Bronchial epithelial cell (primary cell): ENCODE results near the gene MCRIP2. TPM values are rescaled to one million over a fixed set of nuclear protein-coding genes. Genes with fewer than 3 reads are reported as not detected.
"Not testable (repeated sequence)": the region's sequence is repeated elsewhere in the genome, so short reads cannot be mapped to it uniquely, and the experiment has no call there.

Source experiments
- DNase-seq: peaks from one replicate; pipeline ENCODE4 v3.0.0-alpha.2; 2010; ENCODE audit warnings: low read depth
- FAIRE-seq: peaks from 2 replicates; lab custom pipeline; 2011; peaks lifted over from hg19 to GRCh38; lab: Jason Lieb, UNC
- H3K27me3 ChIP-seq: 2 replicates; pipeline ENCODE4 v1.5.1; 2011; ENCODE audit warnings: low read length; ENCODE audit not compliant: control insufficient read depth, insufficient read depth
- H3K36me3 ChIP-seq: 2 replicates; pipeline ENCODE4 v1.5.1; 2011; ENCODE audit warnings: low read length; ENCODE audit not compliant: control insufficient read depth, insufficient read depth
- H3K4me3 ChIP-seq: 2 replicates; pipeline ENCODE4 v1.5.1; 2011; ENCODE audit warnings: mild to moderate bottlenecking, low read depth, low read length, control low read depth
- total RNA-seq: library from RNA; depleted of rRNA; stranded (reverse); fragments of >200 nt; gene quantifications from 2 replicates; pipeline ENCODE4 v1.2.1, GENCODE V29; 2014
- TF ChIP-seq, protein P1 (sequence below): IDR thresholded peaks from 2 replicates; pipeline ENCODE4 v1.5.1; 2011; ENCODE audit warnings: mild to moderate bottlenecking, moderate library complexity, low read length, control low read depth, inconsistent platforms; ENCODE audit not compliant: insufficient read depth, severe bottlenecking

MCRIP2 gene
- total RNA-seq, 1 donor from 2014 or later: 45.0 TPM

DNA sequence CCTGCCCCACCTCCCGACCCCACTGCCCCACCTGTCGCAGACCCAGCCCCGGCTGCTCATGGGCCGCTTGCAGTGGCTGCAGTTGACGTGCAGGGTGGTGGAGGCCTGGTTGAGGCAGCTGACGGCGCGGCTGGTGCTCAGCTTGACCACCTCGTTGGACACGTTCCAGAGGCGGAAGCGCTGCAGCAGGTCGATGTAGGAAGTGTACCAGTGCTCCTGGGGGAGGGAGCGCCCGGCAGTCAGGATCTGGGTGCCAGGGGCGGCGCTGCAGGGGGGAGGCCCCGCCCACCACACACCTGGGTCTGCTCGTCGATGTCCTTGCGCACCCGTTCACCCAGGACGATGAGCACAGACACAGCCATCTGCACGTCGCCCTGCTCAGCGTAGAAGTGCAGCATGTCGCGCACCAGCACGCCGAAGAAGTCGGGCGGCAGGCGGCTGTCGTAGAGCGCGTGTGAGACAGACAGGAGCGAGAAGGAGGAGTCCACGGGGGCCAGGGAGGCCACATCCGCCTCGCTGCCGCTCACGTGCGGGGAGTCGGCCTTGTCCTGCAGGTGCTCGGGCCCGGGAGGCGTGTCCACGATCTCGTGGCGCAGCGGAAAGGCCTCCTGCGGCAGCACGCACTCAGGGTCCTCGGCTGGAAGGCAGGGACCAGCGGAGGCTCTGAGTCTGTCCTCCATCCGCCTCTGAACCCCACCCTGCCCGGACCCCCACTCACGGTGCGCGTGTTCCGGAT lies 43.5 kb downstream of the MCRIP2 start:
- Histone ChIP-seq H3K27me3 (no peaks in the 10 kb centered on the region), H3K4me3 (peak overlapping the region; percentile 70)
- FAIRE-seq: no peak

GRCh38 chr16:685967-686366 lies 44.3 kb downstream of the MCRIP2 start:
- no peak overlapping the region for H3K4me3 ChIP-seq
- H3K36me3 ChIP-seq: peaks cover 28% of the 10 kb centered on the region
- DNase-seq (peak; percentile 16), FAIRE-seq (no peak)
- TF ChIP-seq, protein P1, sequence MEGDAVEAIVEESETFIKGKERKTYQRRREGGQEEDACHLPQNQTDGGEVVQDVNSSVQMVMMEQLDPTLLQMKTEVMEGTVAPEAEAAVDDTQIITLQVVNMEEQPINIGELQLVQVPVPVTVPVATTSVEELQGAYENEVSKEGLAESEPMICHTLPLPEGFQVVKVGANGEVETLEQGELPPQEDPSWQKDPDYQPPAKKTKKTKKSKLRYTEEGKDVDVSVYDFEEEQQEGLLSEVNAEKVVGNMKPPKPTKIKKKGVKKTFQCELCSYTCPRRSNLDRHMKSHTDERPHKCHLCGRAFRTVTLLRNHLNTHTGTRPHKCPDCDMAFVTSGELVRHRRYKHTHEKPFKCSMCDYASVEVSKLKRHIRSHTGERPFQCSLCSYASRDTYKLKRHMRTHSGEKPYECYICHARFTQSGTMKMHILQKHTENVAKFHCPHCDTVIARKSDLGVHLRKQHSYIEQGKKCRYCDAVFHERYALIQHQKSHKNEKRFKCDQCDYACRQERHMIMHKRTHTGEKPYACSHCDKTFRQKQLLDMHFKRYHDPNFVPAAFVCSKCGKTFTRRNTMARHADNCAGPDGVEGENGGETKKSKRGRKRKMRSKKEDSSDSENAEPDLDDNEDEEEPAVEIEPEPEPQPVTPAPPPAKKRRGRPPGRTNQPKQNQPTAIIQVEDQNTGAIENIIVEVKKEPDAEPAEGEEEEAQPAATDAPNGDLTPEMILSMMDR: peak; percentile 66
- H3K27me3 ChIP-seq: no peaks in the 10 kb centered on the region

More for the DNA sequence above, 43.5 kb downstream of the MCRIP2 start:
- H3K36me3 ChIP-seq: peaks cover 28% of the 10 kb centered on the region
- DNase-seq: no peak
- TF ChIP-seq, protein P1: no peak

- DNase-seq (no peak), FAIRE-seq (no peak)
- TF ChIP-seq, protein P1: no peak
- no peak overlapping the region for H3K4me3 ChIP-seq
- H3K36me3 ChIP-seq: peaks cover 23% of the 10 kb centered on the region
- no peaks in the 10 kb centered on the region for H3K27me3 ChIP-seq
These were observed 45.0 kb downstream of the MCRIP2 start for GRCh38 chr16:686459-687260.

GRCh38 chr16:687499-687898 lies 45.9 kb downstream of the MCRIP2 start:
- H3K36me3 ChIP-seq: peaks cover 15% of the 10 kb centered on the region
- TF ChIP-seq, protein P1: no peak
- FAIRE-seq (peak; percentile 28), DNase-seq (no peak)
- H3K27me3 ChIP-seq: no peaks in the 10 kb centered on the region
- no peak overlapping the region for H3K4me3 ChIP-seq

DNA sequence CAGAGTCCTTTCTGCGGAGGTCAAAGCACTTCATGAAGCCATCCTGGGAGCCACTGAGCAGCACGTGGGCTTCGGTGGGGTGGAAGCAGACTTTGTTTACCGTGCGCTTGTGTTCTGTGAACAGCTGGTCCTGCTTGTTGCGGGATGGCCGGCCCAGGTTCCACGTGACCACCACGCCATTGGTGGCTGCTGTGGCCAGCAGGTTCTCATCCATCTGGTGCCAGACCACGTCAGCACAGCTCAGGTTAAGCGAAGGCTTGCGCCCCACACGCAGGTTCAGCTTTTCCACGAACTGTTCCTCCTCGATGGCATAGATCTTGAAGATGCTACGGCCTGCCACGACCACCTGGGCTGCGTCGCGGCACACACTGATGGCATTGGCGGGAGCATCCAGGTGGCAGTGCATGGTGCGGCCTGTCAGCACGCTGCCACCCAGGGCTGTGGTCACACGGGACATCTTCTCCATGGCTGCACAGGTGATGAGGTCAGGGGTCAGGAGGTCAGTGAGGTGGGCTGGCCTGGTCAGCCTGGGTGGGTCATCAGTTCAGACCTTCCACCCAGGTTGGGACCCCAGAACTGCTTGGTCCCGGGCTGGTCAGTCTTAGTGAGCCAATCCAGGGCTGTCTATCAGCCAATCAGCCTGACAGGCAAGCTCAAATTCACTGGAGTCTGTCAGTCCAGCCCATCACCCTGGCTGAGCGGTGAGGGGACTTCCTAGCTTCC lies 47.7 kb downstream of the MCRIP2 start:
- TF ChIP-seq, protein P1: no peak
- FAIRE-seq (peak; percentile 32), DNase-seq (no peak)
- H3K27me3 ChIP-seq: no peaks in the 10 kb centered on the region
- H3K36me3 ChIP-seq: peaks cover 7% of the 10 kb centered on the region
- H3K4me3 ChIP-seq: peak overlapping the region; percentile 83

- not testable (repeated sequence) for H3K36me3 ChIP-seq, H3K4me3 ChIP-seq, H3K27me3 ChIP-seq, FAIRE-seq, DNase-seq
These were observed 49.6 kb downstream of the MCRIP2 start for GRCh38 chr16:691242-691641.
